HG02973 (cell line): Measurements from ENCODE around the gene DGKQ.
"Not testable (repeated sequence)": the region's sequence is repeated elsewhere in the genome, so short reads cannot be mapped to it uniquely, and the experiment has no call there.

Source experiments
- ATAC-seq: cut with Tn5 transposase; IDR thresholded peaks from one replicate; pipeline ENCODE4 v1.9.1; 2021; ENCODE audit warnings: moderate library complexity; ENCODE audit not compliant: unreplicated experiment

The DGKQ gene

GRCh38 chr4:982291-982690, 8.9 kb upstream of the DGKQ start:
- no peak for ATAC-seq

DNA sequence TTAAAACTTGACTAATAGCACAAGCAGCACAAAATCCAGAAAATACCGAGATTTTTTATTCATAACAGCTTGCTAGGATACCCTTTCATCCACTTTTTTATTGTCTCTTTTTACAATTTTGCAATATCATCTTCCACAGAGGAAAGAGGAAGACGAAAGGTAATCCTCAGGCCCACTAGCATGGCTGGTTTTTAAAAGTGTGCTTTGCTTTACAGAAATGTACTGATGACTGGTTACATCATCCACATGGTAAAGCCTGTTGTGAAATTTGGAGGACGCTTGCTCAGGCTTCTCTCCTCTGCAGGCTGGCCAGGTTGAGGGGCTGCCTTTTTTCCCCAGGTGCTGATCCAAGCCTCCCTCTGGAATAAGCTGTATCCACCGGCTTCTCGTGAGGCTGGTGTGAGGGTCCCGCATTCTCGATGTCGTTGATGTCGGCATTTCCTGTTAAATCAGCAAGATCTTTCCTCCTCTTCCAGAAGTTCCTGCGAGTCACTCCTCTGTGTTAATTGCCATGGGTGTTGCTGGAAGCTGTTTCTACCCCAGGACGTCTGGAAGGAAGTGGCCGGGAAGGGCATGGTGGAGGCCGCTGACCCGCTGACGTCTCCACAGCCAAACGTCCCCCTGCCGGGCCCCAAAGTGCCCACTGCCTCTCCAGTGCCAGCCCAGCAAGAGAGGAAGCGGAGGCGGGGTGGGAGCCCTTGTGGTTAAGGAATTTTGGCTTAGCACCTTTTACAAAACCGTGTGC, 5.8 kb upstream of the DGKQ start:
- ATAC-seq = no peak

GRCh38 chr4:976016-976415, 2.6 kb upstream of the DGKQ start:
- not testable (repeated sequence) for ATAC-seq

- ATAC-seq = no peak
These were observed 1.3 kb upstream of the DGKQ start for GRCh38 chr4:974668-975067.

- peak; percentile 30 for ATAC-seq
These were observed 531 bp downstream of the DGKQ start for GRCh38 chr4:972651-973424.

- no peak for ATAC-seq
These were observed 1.5 kb downstream of the DGKQ start for GRCh38 chr4:971666-972500.

- ATAC-seq = no peak
These were observed 2.4 kb downstream of the DGKQ start for GRCh38 chr4:970854-971520.

GRCh38 chr4:970046-970745, 3.2 kb downstream of the DGKQ start:
- no peak for ATAC-seq

DNA sequence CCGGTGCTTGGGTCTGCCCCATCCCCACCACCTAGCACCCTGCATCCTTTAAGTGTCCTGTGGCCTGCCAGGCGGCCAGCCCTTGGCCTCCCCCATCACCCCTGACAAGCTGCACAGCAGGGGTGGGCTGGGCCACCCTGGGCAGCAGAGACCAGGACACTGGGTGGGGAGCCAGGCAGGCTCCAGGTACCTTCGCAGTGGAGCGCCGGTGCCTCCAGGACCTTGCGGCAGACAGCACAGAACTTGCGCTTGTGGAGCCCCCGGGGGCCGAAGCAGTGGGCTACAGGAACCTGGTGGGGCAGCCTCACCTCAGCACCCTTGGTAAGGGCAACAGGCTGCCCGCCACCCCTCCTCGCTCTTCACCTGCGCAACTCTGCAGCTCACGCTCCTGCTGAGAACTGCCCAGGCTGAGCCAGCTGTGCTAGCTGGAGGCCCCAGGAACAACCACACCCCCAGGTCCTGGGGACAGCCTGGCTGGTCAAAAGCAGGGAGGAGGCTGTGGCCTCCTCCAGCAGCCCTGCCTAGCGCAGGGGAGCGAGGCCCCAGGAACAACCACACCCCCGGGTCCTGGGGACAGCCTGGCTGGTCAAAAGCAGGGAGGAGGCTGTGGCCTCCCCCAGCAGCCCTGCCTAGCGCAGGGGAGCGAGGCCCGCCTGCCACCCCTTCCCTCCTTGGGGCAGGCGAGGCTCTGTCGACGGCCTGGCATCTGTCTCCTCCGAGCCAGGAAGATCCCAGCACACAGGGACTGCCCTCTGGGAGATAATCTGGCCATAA, 4.6 kb downstream of the DGKQ start:
- no peak for ATAC-seq

GRCh38 chr4:968221-968620, 5.1 kb downstream of the DGKQ start:
- ATAC-seq = no peak

- ATAC-seq = no peak
These were observed 6.0 kb downstream of the DGKQ start for GRCh38 chr4:967113-968104.

- no peak for ATAC-seq
These were observed 6.9 kb downstream of the DGKQ start for GRCh38 chr4:966266-967112.

- no peak for ATAC-seq
These were observed 7.6 kb downstream of the DGKQ start for GRCh38 chr4:965766-966134.

GRCh38 chr4:965048-965765, 8.2 kb downstream of the DGKQ start:
- ATAC-seq = no peak

DNA sequence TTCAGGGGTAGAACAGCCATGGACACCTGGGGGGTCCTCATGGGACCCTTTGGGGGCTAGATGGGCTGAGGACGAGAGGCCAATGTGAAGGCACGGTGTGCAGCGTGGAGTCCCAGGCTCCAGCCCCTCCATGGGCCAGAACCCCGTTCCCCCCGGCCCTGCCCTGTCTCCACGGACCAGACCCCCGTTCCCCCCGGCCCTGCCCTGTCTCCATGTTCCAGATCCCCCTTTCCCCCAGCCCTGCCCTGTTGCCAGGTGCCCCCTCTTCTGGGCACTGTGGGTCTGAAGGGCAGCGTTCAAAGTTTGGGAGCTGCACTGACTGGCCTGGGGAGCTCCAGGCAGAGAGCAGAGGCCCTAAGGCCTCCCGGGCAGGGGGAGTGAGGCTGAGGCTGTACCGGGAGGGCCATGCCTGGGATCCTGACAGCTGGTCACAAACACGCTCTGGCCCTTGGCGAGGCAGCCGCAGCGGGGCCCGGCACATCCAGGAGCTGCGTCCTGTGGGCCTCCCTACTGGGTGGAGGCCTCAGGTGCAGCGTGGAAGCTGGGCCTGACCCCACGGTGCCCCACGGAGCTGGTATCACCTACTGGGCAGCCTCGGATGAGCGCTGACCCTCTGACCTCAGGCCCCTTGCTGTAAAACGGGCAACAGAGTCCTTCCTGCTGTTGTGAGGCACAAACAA, 8.9 kb downstream of the DGKQ start:
- ATAC-seq = no peak
